ENCODE results near the gene HCRTR1.

HCRTR1 gene

GRCh38 chr1:31600641-31601040 lies 16.8 kb upstream of the HCRTR1 start:
- no peak for DNase-seq

- no peak for DNase-seq
Observed at GRCh38 chr1:31602081-31602480, 15.4 kb upstream of the HCRTR1 start.

- DNase-seq = peak; percentile 58
Observed at GRCh38 chr1:31605908-31606427, 11.5 kb upstream of the HCRTR1 start.

- no peak for DNase-seq
Observed at GRCh38 chr1:31607360-31607759, 10.1 kb upstream of the HCRTR1 start.

- no peak for DNase-seq
Observed at GRCh38 chr1:31609514-31610118, 7.9 kb upstream of the HCRTR1 start.

GRCh38 chr1:31614414-31615005 lies 3.0 kb upstream of the HCRTR1 start:
- no peak for DNase-seq

- no peak for DNase-seq
Observed at GRCh38 chr1:31615414-31615813, 2.1 kb upstream of the HCRTR1 start.

- DNase-seq = no peak
Observed at GRCh38 chr1:31615939-31616338, 1.6 kb upstream of the HCRTR1 start.

GRCh38 chr1:31617916-31618746 lies 642 bp downstream of the HCRTR1 start:
- peak; percentile 21 for DNase-seq

- no peak for DNase-seq
Observed at GRCh38 chr1:31618916-31619846, 1.7 kb downstream of the HCRTR1 start.

- DNase-seq = no peak
Observed at GRCh38 chr1:31620631-31621497, 3.4 kb downstream of the HCRTR1 start.

- no peak for DNase-seq
Observed at GRCh38 chr1:31621498-31621820, 4.0 kb downstream of the HCRTR1 start.

- no peak for DNase-seq
Observed at GRCh38 chr1:31621847-31622730, 4.6 kb downstream of the HCRTR1 start.

- DNase-seq = no peak
Observed at GRCh38 chr1:31623365-31623764, 5.9 kb downstream of the HCRTR1 start.

- DNase-seq = no peak
Observed at GRCh38 chr1:31624309-31624708, 6.8 kb downstream of the HCRTR1 start.

- DNase-seq = no peak
Observed at GRCh38 chr1:31624731-31625514, 7.4 kb downstream of the HCRTR1 start.

- peak; percentile 58 for DNase-seq
Observed at GRCh38 chr1:31625561-31626222, 8.2 kb downstream of the HCRTR1 start.

- no peak for DNase-seq
Observed at GRCh38 chr1:31626223-31627207, 9.0 kb downstream of the HCRTR1 start.

All from fibroblast of upper back skin (primary cell).